ENCODE results near the gene COL12A1.

Gene COL12A1

DNA sequence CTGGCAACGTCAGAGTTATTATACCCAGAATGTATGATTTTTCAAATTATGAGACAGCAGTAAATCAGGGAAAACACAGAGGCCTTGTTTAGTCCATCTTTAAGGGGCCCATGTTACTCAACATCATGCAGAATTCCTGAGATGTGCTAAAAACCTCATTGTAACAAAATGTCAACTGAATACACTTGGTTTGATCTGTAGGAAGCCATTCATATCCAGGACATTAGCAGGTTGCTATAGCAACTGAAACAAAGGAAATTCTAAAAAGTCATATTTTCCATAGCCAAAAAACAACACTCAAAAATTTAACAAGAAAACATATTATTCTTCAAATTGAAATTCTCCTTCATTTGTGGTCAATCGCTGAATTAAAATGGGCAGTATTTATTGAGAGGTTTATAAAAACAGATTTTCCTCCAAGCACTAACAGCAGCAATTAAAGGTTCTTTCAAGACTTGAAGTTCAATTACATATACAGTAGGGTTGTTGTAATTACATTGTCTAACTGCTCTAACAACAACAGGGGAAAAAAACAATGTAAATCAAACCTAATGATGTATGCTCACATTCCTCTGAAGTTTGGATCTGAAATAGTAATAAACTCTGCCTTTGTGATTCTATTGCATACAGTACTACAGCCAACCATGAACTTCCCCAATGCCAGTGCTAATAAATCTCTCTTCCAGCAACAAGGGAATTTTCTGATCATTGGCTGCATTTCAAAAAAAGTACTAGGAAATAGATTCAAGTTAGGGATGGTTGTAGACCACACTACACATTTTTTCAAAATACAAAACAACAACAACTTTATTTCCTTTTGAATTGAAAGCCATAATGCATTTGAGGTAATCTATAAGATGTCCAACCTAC is 34.9 kb downstream of the COL12A1 start:
- DNase-seq (ENCODE audit: low spot score) = no peak
- TF ChIP-seq, protein P1, sequence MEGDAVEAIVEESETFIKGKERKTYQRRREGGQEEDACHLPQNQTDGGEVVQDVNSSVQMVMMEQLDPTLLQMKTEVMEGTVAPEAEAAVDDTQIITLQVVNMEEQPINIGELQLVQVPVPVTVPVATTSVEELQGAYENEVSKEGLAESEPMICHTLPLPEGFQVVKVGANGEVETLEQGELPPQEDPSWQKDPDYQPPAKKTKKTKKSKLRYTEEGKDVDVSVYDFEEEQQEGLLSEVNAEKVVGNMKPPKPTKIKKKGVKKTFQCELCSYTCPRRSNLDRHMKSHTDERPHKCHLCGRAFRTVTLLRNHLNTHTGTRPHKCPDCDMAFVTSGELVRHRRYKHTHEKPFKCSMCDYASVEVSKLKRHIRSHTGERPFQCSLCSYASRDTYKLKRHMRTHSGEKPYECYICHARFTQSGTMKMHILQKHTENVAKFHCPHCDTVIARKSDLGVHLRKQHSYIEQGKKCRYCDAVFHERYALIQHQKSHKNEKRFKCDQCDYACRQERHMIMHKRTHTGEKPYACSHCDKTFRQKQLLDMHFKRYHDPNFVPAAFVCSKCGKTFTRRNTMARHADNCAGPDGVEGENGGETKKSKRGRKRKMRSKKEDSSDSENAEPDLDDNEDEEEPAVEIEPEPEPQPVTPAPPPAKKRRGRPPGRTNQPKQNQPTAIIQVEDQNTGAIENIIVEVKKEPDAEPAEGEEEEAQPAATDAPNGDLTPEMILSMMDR (IDR thresholded peaks at IDR 0.05; ENCODE audit: borderline replicate concordance, control extremely low read depth, extremely low read depth, insufficient read depth, missing control alignments) = no peak
- in situ Hi-C loops (cut with MboI; ENCODE audit: low sequenced_read_pairs, unreplicated experiment) = no loop called here

- no peak for DNase-seq (ENCODE audit: low spot score)
- TF ChIP-seq, protein P1 (IDR thresholded peaks at IDR 0.05; ENCODE audit: borderline replicate concordance, control extremely low read depth, extremely low read depth, insufficient read depth, missing control alignments) = no peak
- in situ Hi-C loops (cut with MboI; ENCODE audit: low sequenced_read_pairs, unreplicated experiment) = no loop called here
Measured at GRCh38 chr6:75169689-75170586, 35.9 kb downstream of the COL12A1 start.

GRCh38 chr6:75167851-75168250 is 38.0 kb downstream of the COL12A1 start:
- TF ChIP-seq, protein P1 (IDR thresholded peaks at IDR 0.05; ENCODE audit: borderline replicate concordance, control extremely low read depth, extremely low read depth, insufficient read depth, missing control alignments) = no peak
- DNase-seq (ENCODE audit: low spot score) = no peak
- in situ Hi-C loops (cut with MboI; ENCODE audit: low sequenced_read_pairs, unreplicated experiment) = no loop called here

DNA sequence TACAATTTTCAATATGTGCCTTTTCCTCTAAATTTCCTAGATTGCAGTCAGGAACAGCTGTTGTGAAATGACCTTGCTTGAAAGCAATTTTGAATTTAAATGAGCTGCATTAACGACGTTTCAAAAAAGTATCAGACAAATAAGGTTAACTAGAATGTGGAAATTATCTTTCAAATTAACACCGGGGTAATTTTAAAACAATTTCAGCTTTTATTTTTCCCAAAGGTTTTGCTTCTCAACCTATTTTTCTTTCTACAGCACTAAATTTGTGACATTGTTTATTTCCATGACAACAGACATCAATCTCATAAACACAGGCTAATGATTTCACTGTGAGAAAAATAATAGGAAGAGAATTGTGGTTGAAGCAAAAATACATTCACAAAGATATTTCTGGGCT is 38.5 kb downstream of the COL12A1 start:
- in situ Hi-C loops (cut with MboI; ENCODE audit: low sequenced_read_pairs, unreplicated experiment) = no loop called here

GRCh38 chr6:75166773-75167172 is 39.1 kb downstream of the COL12A1 start:
- TF ChIP-seq, protein P1 (IDR thresholded peaks at IDR 0.05; ENCODE audit: borderline replicate concordance, control extremely low read depth, extremely low read depth, insufficient read depth, missing control alignments) = no peak
- no peak for DNase-seq (ENCODE audit: low spot score)
- in situ Hi-C loops (cut with MboI; ENCODE audit: low sequenced_read_pairs, unreplicated experiment) = no loop called here

More for the DNA sequence above, 38.5 kb downstream of the COL12A1 start:
- DNase-seq (ENCODE audit: low spot score) = no peak
- TF ChIP-seq, protein P1 (IDR thresholded peaks at IDR 0.05; ENCODE audit: borderline replicate concordance, control extremely low read depth, extremely low read depth, insufficient read depth, missing control alignments) = no peak

DNA sequence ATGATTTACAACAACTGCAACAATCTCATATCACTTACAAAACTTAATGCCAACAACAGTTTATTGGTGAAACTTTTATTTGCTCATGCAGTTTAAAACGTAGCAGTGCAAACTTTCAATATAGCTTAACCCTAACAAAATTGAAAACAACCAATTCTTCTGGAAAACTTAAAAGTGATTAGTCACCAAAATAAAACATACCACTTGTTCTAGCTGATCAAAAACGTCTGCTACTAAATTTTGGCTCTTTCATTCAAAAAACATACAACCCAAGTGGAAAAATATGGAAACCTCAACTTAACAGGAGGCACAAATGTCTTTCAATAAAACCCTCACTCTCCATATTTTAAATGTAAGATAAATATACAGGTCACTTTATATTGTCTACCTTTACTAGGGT is 39.6 kb downstream of the COL12A1 start:
- DNase-seq (ENCODE audit: low spot score) = no peak

More for the DNA sequence above, 39.6 kb downstream of the COL12A1 start:
- in situ Hi-C loops (cut with MboI; ENCODE audit: low sequenced_read_pairs, unreplicated experiment) = no loop called here
- TF ChIP-seq, protein P1 (IDR thresholded peaks at IDR 0.05; ENCODE audit: borderline replicate concordance, control extremely low read depth, extremely low read depth, insufficient read depth, missing control alignments) = no peak
